Endothelial cell of umbilical vein (primary cell): ENCODE measurements around the gene PPP1R1C. TPM values are rescaled to one million over a fixed set of nuclear protein-coding genes. Genes with fewer than 3 reads are reported as not detected.

Experiments
- BruUV-seq: library from RNA; stranded (reverse); fragments of 400-500 nt; replicated peaks from 2 replicates; lab custom pipeline; 2021; lab: Mats Ljungman, UMichigan
- CTCF ChIA-PET: fragments of 300-600, 350-600 bp; sonication (Branson Sonifier 250); formaldehyde crosslinking; loops from one replicate; lab custom pipeline; 2021; ENCODE audit warnings: antibody characterized with exemption, inconsistent platforms; lab: Charles Lee
- POLR2A ChIA-PET: fragments of 300-600, 350-600 bp; sonication (Branson Sonifier 250); formaldehyde crosslinking; loops from one replicate; lab custom pipeline; 2021; ENCODE audit warnings: antibody characterized with exemption, inconsistent platforms; lab: Charles Lee
- DNase-seq: peaks from one replicate; pipeline ENCODE4 v3.0.0-alpha.2; 2011; ENCODE audit warnings: low read depth, low spot score
- FAIRE-seq: peaks from 2 replicates; lab custom pipeline; 2011; peaks lifted over from hg19 to GRCh38; lab: Jason Lieb, UNC
- H2AFZ ChIP-seq: 2 replicates; pipeline ENCODE4 v1.6.0; 2012; ENCODE audit warnings: low read depth, low read length, control low read depth, inconsistent platforms
- H3K27ac ChIP-seq: 2 replicates; pipeline ENCODE4 v1.5.1; 2011; ENCODE audit warnings: low read depth, mild to moderate bottlenecking, control low read depth, low read length, moderate library complexity; ENCODE audit not compliant: insufficient read depth
- H3K27me3 ChIP-seq, 2 experiments: 2 replicates each; pipeline versions ENCODE4 v1.6.0 to v1.6.1; 2011; ENCODE audit warnings: low read length in 2 of 2, mixed read lengths in 1 of 2; ENCODE audit not compliant: control insufficient read depth in 2 of 2, insufficient read depth in 2 of 2
- H3K36me3 ChIP-seq, 2 experiments: 2 replicates in 1 of 2; 3 replicates in 1 of 2; pipeline ENCODE4 v1.5.1; 2011; ENCODE audit warnings: low read length in 2 of 2, mild to moderate bottlenecking in 1 of 2, moderate library complexity in 1 of 2; ENCODE audit not compliant: control insufficient read depth in 2 of 2, insufficient read depth in 2 of 2; ENCODE audit errors: extremely low read depth in 1 of 2
- H3K4me1 ChIP-seq: 3 replicates; pipeline ENCODE4 v1.5.1; 2011; ENCODE audit warnings: mild to moderate bottlenecking, low read length; ENCODE audit not compliant: control insufficient read depth, insufficient read depth; ENCODE audit errors: extremely low read depth
- H3K4me2 ChIP-seq: 2 replicates; pipeline ENCODE4 v1.6.1; 2011; ENCODE audit warnings: low read length, control low read depth, mixed read lengths; ENCODE audit not compliant: insufficient read depth
- H3K4me3 ChIP-seq, 3 experiments: fragments of 200-600 bp in 1 of 3; sonication (generic), shearing (Covaris generic) in 1 of 3; replicated peaks in 1 of 3; 2 replicates each; pipeline ENCODE4 v1.5.1; 2011 to 2016; ENCODE audit warnings: control low read depth in 3 of 3, low read length in 3 of 3, mild to moderate bottlenecking in 2 of 3, inconsistent platforms in 1 of 3, low read depth in 1 of 3, moderate library complexity in 1 of 3; ENCODE audit not compliant: insufficient read depth in 1 of 3
- H3K79me2 ChIP-seq: 2 replicates; pipeline ENCODE4 v1.6.0; 2012; ENCODE audit warnings: low read length, inconsistent platforms; ENCODE audit not compliant: control insufficient read depth, insufficient read depth
- H3K9ac ChIP-seq: replicated peaks from 2 replicates; pipeline ENCODE3; 2011; ENCODE audit warnings: low read length, control low read depth; ENCODE audit not compliant: insufficient read depth; ENCODE audit errors: extremely low read depth
- H3K9me1 ChIP-seq: replicated peaks from 3 replicates; pipeline ENCODE4 v1.6.0; 2011; ENCODE audit warnings: mild to moderate bottlenecking, low read length; ENCODE audit not compliant: control insufficient read depth, insufficient read depth; ENCODE audit errors: extremely low read depth
- H3K9me3 ChIP-seq: replicated peaks from 2 replicates; pipeline ENCODE4 v1.5.1; 2012; ENCODE audit warnings: low read length, inconsistent platforms; ENCODE audit not compliant: control insufficient read depth, insufficient read depth
- H4K20me1 ChIP-seq: replicated peaks from 2 replicates; pipeline ENCODE3; 2011; ENCODE audit warnings: mild to moderate bottlenecking, low read length; ENCODE audit not compliant: control insufficient read depth, insufficient read depth; ENCODE audit errors: extremely low read depth
- CTCF ChIP-seq, 2 donors: IDR thresholded peaks; 1 replicate in 1 of 2; 2 replicates in 1 of 2; pipeline ENCODE4 v1.5.1; 2011; ENCODE audit warnings: low read length in 2 of 2, mild to moderate bottlenecking in 2 of 2, moderate library complexity in 2 of 2, control low read depth in 1 of 2, inconsistent platforms in 1 of 2, low read depth in 1 of 2; ENCODE audit not compliant: insufficient read depth in 1 of 2; ENCODE audit errors: extremely low read depth in 1 of 2
- EZH2 ChIP-seq: IDR thresholded peaks from 2 replicates; pipeline ENCODE4 v1.6.1; 2012; ENCODE audit warnings: borderline replicate concordance, low read depth, mild to moderate bottlenecking, moderate library complexity, low read length, inconsistent platforms; ENCODE audit not compliant: severe bottlenecking
- FOS ChIP-seq: IDR thresholded peaks from 2 replicates; pipeline ENCODE4 v1.6.1; 2011; ENCODE audit warnings: mild to moderate bottlenecking, low read length, moderate library complexity, borderline replicate concordance; ENCODE audit not compliant: insufficient read depth
- GATA2 ChIP-seq: IDR thresholded peaks from 2 replicates; pipeline ENCODE4 v1.7.0; 2011; ENCODE audit warnings: low read depth, mild to moderate bottlenecking, moderate library complexity, mixed read lengths, low read length; ENCODE audit not compliant: insufficient read length, insufficient read depth
- JUN ChIP-seq: IDR thresholded peaks from 2 replicates; pipeline ENCODE4 v1.6.1; 2011; ENCODE audit warnings: borderline replicate concordance, low read depth; ENCODE audit not compliant: insufficient read length, insufficient read depth
- MAX ChIP-seq: IDR thresholded peaks from 2 replicates; pipeline ENCODE4 v1.6.1; 2011; ENCODE audit not compliant: insufficient read depth, insufficient read length
- MYC ChIP-seq: IDR thresholded peaks from one replicate; pipeline ENCODE4 v1.6.1; 2011; ENCODE audit warnings: mild to moderate bottlenecking, low read depth, low read length
- POLR2A ChIP-seq: IDR thresholded peaks from 2 replicates; pipeline ENCODE4 v1.6.1; 2012; ENCODE audit warnings: low read depth, mild to moderate bottlenecking, control low read depth, low read length
- POLR2AphosphoS5 ChIP-seq: IDR thresholded peaks from 2 replicates; pipeline ENCODE4 v1.6.1; 2012; ENCODE audit warnings: low read depth, mild to moderate bottlenecking, control low read depth, low read length, moderate library complexity; ENCODE audit not compliant: insufficient read depth
- dilution Hi-C: fragments of 300-500 bp; cut with MboI; formaldehyde crosslinking; loops from one replicate; pipeline ENCODE4 v1.15.0; 2019; ENCODE audit warnings: low sequenced_read_pairs; ENCODE audit not compliant: extremely low pct_ligation_motif_present
- intact Hi-C: fragments of 100-400 bp; cut with micrococcal nuclease; formaldehyde crosslinking; loops from one replicate; pipeline ENCODE4 v1.10.0; 2022
- polyA plus RNA-seq, 4 experiments: library from polyadenylated mRNA; depleted of rRNA in 3 of 4; stranded (reverse) in 3 of 4; unstranded in 1 of 4; fragments of >200 nt; gene quantifications; 2 replicates each; pipeline versions ENCODE4 v1.2.1 to v1.2.3, GENCODE V29; 2011 to 2012; ENCODE audit warnings: missing spikeins in 1 of 4
- total RNA-seq: library from RNA; stranded (reverse); gene quantifications from 2 replicates; pipeline ENCODE4 v1.2.3, GENCODE V29; 2021

Gene PPP1R1C
- total and polyA plus RNA-seq, 2 donors (not counting 3 experiments of a cell fraction or from before 2014, with no cell fraction given): 0.26 TPM; not detected in 1

DNA sequence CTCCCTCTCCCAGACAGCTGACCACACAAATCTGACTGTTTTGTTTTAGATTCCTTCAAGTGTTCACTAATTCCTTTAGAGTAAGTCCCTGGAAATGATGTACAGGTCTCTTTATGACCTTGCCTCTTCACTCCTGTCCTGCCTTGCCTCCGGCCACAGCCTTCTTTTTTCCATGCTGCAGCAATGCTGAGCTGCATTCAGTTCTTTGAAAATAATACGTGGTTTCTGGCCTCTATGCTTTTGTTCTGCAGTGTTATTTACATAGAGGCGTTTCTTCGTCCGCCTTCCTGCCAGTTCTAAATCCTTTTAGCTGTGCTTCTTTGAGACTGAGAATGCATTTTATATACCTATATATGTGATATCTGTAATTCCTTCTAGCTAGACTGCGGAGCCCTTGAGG is 87.2 kb downstream of the PPP1R1C start:
- Histone ChIP-seq H3K9me1 (no peaks in the 10 kb centered on the region), H3K4me1 (peaks cover 12% of the 10 kb centered on the region), H3K27ac (no peak overlapping the region), H2AFZ (no peak overlapping the region), H3K9ac (no peak overlapping the region), H3K36me3 (no peaks in the 10 kb centered on the region), H3K9me3 (no peaks in the 10 kb centered on the region), H4K20me1 (no peaks in the 10 kb centered on the region), H3K27me3 (no peaks in the 10 kb centered on the region), H3K4me2 (no peak overlapping the region), H3K4me3 (no peak overlapping the region), H3K79me2 (no peaks in the 10 kb centered on the region)
- no peak for DNase-seq
- dilution Hi-C loops (no loop called here), intact Hi-C loops (no loop called here)
- POLR2A ChIA-PET: no interaction called here
- BruUV-seq: no TSS peak
- TF ChIP-seq POLR2A (no peak), MYC (no peak)
- CTCF ChIA-PET: interaction anchor here (1.3 to 1.4 kb wide), 2 partner anchors 330 to 335 kb away, joined by 3 to 4 read pairs; no protein-coding TSS in a partner anchor
- FAIRE-seq: no peak

DNA sequence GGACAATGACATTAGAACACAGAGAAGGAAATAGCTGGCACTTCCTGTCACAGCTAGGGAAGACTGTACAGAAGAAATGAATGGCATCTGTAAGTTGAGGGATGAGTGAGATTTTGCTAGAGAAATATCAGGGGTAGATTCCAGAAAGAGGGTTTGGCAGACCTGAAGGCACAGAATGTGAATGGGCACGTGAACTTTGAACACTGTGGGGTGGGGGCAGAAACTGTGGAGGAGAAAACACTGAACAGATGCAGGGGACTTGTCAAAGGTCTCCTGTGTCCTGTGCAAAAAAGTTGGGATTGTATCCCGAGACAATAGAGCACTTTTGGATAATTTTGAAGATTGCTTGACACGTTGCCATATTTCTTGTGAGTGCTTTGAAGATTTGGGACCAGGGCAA is 88.0 kb downstream of the PPP1R1C start:
- Histone ChIP-seq H3K79me2 (no peaks in the 10 kb centered on the region), H3K4me1 (peaks cover 8% of the 10 kb centered on the region), H4K20me1 (no peaks in the 10 kb centered on the region), H3K9me3 (no peaks in the 10 kb centered on the region), H2AFZ (no peak overlapping the region), H3K9me1 (no peaks in the 10 kb centered on the region), H3K4me2 (no peak overlapping the region), H3K4me3 (no peak overlapping the region), H3K9ac (no peak overlapping the region), H3K36me3 (no peaks in the 10 kb centered on the region), H3K27ac (no peak overlapping the region), H3K27me3 (no peaks in the 10 kb centered on the region)
- ChIA-PET CTCF (no interaction called here), POLR2A (no interaction called here)
- no TSS peak for BruUV-seq
- FAIRE-seq (no peak), DNase-seq (no peak)
- intact Hi-C loops (no loop called here), dilution Hi-C loops (no loop called here)
- no peak for TF ChIP-seq MYC
- no peak for TF ChIP-seq EZH2
- TF ChIP-seq GATA2: no peak
- TF ChIP-seq JUN: no peak
- no peak for TF ChIP-seq MAX
- no peak for TF ChIP-seq POLR2AphosphoS5
- TF ChIP-seq POLR2A: no peak
- no peak for TF ChIP-seq FOS
- TF ChIP-seq CTCF (IDR thresholded peaks at IDR 0.05; ENCODE audit: extremely low read depth in 1 of 2, insufficient read depth in 1 of 2, low read depth in 1 of 2, low read length in 2 of 2): no peak
